ENCODE data around the gene AUTS2.

The AUTS2 gene

GRCh38 chr7:70834424-70834823 is 1236.1 kb downstream of the AUTS2 start:
- DNase-seq (ENCODE audit: low read depth), result no peak

- DNase-seq (ENCODE audit: low read depth), result no peak
Observed at GRCh38 chr7:70835658-70836057, 1237.4 kb downstream of the AUTS2 start.

GRCh38 chr7:70836279-70836678 is 1238.0 kb downstream of the AUTS2 start:
- DNase-seq (ENCODE audit: low read depth), result no peak

- no peak for DNase-seq (ENCODE audit: low read depth)
Observed at GRCh38 chr7:70836946-70837345, 1238.7 kb downstream of the AUTS2 start.

- no peak for DNase-seq (ENCODE audit: low read depth)
Observed at GRCh38 chr7:70837589-70837988, 1239.3 kb downstream of the AUTS2 start.

GRCh38 chr7:70838292-70838907 is 1240.1 kb downstream of the AUTS2 start:
- no peak for DNase-seq (ENCODE audit: low read depth)

Data from stimulated activated CD8-positive, alpha-beta memory T cell treated with anti-CD3 and anti-CD28 coated beads, Interleukin-15, amount 100 ng/mL, for 24 hours (primary cell).